ENCODE results near the gene HOXB6.

Gene HOXB6

GRCh38 chr17:48556576-48557401 lies 48.0 kb downstream of the HOXB6 start:
- ATAC-seq: no peak
- TF ChIP-seq ZNF8 (CRISPR knock-in tag; IDR thresholded peaks at IDR 0.05) (no peak), TOX (CRISPR knock-in tag; IDR thresholded peaks at IDR 0.05; ENCODE audit: borderline replicate concordance) (no peak), ZNF565 (CRISPR knock-in tag; conservative IDR thresholded peaks at IDR 0.05; ENCODE audit: low read depth) (no peak), OSR1 (CRISPR knock-in tag; IDR thresholded peaks at IDR 0.05) (no peak), ZFP30 (CRISPR knock-in tag; IDR thresholded peaks at IDR 0.05) (no peak), CSRNP3 (CRISPR knock-in tag; IDR thresholded peaks at IDR 0.05) (no peak), ARNTL (CRISPR knock-in tag; IDR thresholded peaks at IDR 0.05; ENCODE audit: borderline replicate concordance, low read depth) (no peak), SNAI2 (CRISPR knock-in tag; IDR thresholded peaks at IDR 0.05) (no peak), ZC3H10 (CRISPR knock-in tag; IDR thresholded peaks at IDR 0.05) (no peak), TCF4 (CRISPR knock-in tag; IDR thresholded peaks at IDR 0.05; ENCODE audit: borderline replicate concordance) (no peak), PATZ1 (CRISPR knock-in tag; IDR thresholded peaks at IDR 0.05; ENCODE audit: borderline replicate concordance) (no peak), ZFP3 (CRISPR knock-in tag; IDR thresholded peaks at IDR 0.05) (no peak), CSDC2 (CRISPR knock-in tag; IDR thresholded peaks at IDR 0.05) (no peak), ESRRG (CRISPR knock-in tag; IDR thresholded peaks at IDR 0.05) (no peak), ZNF70 (CRISPR knock-in tag; IDR thresholded peaks at IDR 0.05) (no peak), POU6F1 (CRISPR knock-in tag; IDR thresholded peaks at IDR 0.05; ENCODE audit: borderline replicate concordance, low read depth) (no peak), RARB (CRISPR knock-in tag; IDR thresholded peaks at IDR 0.05) (no peak)

- TF ChIP-seq PPARA (CRISPR knock-in tag; IDR thresholded peaks at IDR 0.05; ENCODE audit: borderline replicate concordance): no peak
- no peak for TF ChIP-seq ZC3H10 (CRISPR knock-in tag; IDR thresholded peaks at IDR 0.05)
- no peak for TF ChIP-seq TSHZ2 (CRISPR knock-in tag; IDR thresholded peaks at IDR 0.05)
- TF ChIP-seq BACH2 (CRISPR knock-in tag; IDR thresholded peaks at IDR 0.05; ENCODE audit: borderline replicate concordance): no peak
- no peak for TF ChIP-seq RARB (CRISPR knock-in tag; IDR thresholded peaks at IDR 0.05)
- TF ChIP-seq ISL1 (CRISPR knock-in tag; IDR thresholded peaks at IDR 0.05): no peak
- no peak for TF ChIP-seq ZFP3 (CRISPR knock-in tag; IDR thresholded peaks at IDR 0.05)
- TF ChIP-seq GLIS3 (CRISPR knock-in tag; IDR thresholded peaks at IDR 0.05): no peak
- ATAC-seq: no peak
Observed at GRCh38 chr17:48556229-48556575, 48.6 kb downstream of the HOXB6 start.

Measured in SK-N-SH treated with all-trans-retinoic acid at 6 μM for 48 hours (cell line).